Right renal pelvis (tissue), 4 donors: ENCODE measurements around the gene ZNF609. TPM values are rescaled to one million over a fixed set of nuclear protein-coding genes. Genes with fewer than 3 reads are reported as not detected.

Experiments used
- DNase-seq, 4 donors: peaks; one replicate each; pipeline ENCODE4 v3.0.0-alpha.2; 2013; ENCODE audit warnings: low read depth in 4 of 4, low spot score in 3 of 4, missing footprints in 1 of 4
- polyA plus RNA-seq, 4 donors: library from polyadenylated mRNA; unstranded; fragments of 120-200 nt; gene quantifications; one replicate each; pipeline ENCODE4 v1.2.1, GENCODE V29; 2013; ENCODE audit not compliant: insufficient read length in 4 of 4

The ZNF609 gene, protein sequence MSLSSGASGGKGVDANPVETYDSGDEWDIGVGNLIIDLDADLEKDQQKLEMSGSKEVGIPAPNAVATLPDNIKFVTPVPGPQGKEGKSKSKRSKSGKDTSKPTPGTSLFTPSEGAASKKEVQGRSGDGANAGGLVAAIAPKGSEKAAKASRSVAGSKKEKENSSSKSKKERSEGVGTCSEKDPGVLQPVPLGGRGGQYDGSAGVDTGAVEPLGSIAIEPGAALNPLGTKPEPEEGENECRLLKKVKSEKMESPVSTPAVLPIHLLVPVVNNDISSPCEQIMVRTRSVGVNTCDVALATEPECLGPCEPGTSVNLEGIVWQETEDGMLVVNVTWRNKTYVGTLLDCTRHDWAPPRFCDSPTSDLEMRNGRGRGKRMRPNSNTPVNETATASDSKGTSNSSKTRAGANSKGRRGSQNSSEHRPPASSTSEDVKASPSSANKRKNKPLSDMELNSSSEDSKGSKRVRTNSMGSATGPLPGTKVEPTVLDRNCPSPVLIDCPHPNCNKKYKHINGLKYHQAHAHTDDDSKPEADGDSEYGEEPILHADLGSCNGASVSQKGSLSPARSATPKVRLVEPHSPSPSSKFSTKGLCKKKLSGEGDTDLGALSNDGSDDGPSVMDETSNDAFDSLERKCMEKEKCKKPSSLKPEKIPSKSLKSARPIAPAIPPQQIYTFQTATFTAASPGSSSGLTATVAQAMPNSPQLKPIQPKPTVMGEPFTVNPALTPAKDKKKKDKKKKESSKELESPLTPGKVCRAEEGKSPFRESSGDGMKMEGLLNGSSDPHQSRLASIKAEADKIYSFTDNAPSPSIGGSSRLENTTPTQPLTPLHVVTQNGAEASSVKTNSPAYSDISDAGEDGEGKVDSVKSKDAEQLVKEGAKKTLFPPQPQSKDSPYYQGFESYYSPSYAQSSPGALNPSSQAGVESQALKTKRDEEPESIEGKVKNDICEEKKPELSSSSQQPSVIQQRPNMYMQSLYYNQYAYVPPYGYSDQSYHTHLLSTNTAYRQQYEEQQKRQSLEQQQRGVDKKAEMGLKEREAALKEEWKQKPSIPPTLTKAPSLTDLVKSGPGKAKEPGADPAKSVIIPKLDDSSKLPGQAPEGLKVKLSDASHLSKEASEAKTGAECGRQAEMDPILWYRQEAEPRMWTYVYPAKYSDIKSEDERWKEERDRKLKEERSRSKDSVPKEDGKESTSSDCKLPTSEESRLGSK (N-terminal part only)
- polyA plus RNA-seq: 10 to 100 TPM; 34.9 to 37.7 (median 36.3) TPM

DNA sequence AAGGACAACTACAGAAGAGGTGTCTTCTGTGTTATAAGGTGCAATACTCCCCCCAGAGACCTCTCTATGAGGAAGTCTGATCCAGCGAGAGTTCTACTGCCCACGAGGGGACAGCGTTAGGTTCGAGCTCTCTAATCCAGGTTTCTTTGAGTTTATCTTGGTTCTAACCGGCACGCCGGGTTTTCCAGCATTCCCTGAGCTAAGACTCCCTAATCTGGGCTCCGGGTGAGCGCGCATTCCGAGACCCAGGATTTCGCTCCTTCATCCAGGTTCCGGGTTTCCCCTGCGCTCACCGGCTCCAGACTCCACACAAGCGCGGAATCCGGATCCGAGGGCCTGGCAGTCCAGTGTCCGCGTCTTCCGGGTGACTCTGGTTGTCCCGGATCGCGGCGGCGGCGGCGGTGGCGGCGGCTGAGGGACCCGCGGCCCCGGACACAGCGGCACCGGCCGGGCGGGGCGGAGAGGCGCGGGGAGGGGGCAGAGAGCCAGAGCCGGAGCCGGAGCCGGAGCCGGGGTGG lies at the start of gene ZNF609:
Gene ZNF609 (plus strand): TSS at position 373 of the 518 bp plus-strand sequence. CDS start 38,842 bp downstream, outside the sequence.
- DNase-seq: peak; percentile 88 to 95 (median 94)

DNA sequence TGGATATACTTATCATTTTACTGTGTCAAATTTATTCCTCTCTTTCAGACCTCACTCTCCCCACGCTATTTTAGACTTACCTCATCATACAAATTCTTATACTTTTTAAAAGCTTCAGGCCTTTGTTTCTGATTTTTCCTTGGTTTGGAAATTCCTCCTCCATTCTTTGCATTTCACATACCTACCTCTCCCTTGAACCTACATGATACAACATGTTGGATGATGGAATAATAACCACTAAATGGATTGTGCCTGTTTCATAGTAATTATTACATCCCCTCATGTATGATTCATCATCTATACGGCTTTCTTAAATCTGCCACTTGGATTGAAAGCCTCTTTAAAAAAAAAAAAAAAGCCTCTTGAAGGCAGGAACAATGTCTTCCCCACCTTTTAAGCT lies 48.2 kb upstream of the ZNF609 start:
- no peak for DNase-seq

DNA sequence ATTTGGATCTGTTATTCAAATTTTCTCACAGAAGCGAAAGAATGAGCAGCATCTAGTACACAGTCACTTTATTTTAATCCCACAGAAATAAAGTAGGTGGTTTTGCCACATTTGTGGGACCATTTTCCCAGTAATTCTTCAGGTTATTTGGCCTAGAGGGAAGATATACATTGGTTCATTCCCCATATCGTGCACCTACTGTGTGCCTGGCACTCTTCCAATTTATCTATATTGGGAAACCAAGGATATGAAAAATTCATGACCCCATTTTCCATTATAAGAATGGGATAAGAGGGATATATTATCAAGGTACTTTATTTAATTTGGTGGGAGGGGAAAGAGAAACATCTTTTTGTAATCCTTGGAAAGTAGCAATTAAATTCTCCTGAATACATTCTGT lies 37.7 kb upstream of the ZNF609 start:
- no peak for DNase-seq

DNA sequence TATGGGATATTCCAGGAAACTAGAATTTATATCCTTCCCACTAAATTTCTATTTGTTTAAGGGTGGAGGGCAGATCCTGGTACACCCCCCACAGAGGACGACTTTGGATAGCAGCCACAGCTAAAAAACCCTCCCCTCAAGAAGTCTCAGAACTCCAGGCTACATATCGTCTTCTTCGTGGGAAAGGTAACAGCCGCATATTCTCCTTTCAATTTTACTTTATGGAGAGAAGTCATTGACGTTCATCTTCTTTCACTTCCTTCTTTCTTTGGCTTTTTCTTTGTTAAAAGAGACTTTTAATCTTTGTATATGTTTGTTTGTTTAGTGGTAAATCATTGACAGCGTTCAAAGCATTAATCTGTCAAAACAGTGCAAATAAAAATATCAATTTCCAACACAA lies 36.4 kb upstream of the ZNF609 start:
- no peak for DNase-seq

DNA sequence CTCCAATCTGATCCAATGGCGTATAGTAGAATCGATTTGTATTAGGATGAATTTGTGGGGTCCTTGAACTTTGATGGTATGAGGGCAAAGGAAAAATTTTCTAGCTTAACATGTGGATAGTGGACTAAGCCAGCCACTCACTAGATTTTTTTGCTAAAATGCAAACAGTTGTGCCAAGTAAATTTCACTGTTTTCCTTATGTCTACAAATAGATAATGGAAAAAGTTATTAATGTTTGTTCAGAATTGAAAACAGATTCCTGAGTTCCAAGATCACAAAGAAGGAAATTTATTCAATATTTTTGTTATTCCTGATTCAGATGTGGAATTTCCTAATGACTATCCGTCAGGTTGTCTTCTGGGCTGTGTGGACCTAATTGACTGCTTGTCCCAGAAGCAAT lies 35.2 kb upstream of the ZNF609 start:
- DNase-seq: no peak

DNA sequence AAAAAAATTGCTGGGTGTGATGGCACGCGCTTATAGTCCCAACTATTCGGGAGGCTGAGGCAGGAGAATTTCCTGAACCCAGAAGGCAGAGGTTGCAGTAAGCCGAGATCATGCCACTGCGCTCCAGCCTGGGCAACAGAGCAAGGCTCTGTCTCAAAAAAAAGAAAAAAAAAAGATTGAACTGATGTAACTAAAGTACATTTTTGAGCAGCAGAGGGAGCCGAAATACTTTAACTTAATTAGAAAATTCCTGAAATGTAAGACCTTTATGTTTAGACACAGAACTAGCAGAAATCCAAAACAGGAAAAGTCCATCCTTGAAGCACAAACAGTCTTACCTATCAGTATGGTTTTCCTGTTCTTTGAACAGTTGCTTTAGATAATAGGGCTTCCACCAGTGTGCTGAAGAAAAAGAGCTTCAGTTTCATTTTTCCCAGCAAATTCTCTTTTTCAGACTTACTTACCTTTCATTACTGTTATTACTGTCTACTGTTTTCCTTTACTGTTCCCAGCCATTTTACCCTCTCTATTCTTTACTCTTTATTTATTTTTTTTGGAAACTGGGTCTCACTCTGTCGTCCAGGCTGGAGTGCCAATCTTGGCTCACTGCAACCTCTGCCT lies 33.4 kb upstream of the ZNF609 start:
- peak in 3 of 4 donors; percentile 22 to 37 (median 35) for DNase-seq

DNA sequence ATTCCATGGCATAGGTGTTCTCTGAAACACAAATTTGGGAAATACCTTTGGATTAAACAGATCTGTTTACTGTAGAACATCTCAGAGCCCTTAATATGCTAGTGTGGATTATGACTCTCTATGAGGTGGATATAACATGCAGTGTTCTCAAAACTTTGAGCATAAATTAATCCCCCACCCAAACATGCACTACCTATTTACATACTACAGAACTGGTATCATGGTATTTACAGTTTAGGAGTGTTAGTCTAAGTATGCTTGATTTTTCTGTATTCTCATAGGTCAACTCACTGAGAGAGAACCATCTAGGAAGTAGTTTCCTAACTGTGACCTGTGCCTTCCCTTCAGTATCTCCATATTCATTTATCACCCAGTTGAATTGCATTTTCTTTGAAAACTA lies 30.9 kb upstream of the ZNF609 start:
- DNase-seq: no peak

DNA sequence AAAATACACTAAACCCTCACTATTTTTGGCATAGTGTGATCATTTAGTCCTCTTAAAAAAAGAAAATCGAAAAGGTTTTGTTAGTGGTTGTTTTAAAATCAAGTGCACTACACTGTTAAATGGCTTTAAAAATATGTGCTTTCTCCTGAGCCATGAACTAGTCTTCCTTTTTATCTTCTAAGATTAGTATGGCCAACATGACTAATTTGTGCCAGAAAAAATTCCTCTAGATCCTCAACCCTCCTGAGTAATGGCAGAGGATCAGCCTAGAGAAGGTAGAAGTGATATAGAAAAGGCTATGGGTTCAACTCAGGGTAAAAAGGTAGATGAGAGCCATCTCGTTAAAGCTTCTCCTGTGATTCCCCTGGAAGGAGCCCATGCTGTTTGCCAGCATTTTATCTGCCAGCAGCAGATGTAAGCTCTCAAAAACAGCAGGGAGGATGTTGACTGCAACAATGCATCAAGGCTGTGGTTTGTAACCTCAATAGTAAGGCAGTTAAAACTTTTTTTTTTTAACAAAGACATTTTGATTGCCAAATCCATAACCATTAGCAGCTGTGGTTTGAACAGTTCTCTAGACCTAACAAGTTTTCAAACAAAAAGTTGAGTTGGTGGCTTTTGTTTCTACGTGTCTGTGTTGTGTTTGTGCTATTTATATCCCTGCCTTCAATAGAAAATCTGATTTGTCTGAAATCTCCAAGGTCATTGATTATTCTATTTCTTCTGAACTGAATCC lies 30.2 kb upstream of the ZNF609 start:
- peak; percentile 30 to 44 (median 36) for DNase-seq

DNA sequence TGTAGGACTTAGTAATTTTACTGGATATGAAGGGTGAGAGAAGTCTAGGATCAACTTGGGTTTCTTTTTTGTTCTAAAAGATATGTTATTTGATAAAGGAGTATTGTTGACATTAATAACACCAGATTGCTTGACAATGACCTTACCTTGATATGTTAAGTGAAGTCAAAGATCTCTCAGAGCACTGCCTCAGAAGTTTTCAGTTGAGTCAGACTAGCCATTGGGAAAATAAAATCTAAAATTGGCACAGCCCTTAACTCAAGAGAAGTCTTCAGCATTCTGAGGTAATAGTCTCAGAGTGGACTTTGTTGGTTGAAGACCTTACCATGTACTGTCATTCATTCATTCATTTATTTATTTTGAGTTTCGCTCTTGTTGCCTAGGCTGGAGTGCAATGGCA lies 22.4 kb upstream of the ZNF609 start:
- DNase-seq: no peak

DNA sequence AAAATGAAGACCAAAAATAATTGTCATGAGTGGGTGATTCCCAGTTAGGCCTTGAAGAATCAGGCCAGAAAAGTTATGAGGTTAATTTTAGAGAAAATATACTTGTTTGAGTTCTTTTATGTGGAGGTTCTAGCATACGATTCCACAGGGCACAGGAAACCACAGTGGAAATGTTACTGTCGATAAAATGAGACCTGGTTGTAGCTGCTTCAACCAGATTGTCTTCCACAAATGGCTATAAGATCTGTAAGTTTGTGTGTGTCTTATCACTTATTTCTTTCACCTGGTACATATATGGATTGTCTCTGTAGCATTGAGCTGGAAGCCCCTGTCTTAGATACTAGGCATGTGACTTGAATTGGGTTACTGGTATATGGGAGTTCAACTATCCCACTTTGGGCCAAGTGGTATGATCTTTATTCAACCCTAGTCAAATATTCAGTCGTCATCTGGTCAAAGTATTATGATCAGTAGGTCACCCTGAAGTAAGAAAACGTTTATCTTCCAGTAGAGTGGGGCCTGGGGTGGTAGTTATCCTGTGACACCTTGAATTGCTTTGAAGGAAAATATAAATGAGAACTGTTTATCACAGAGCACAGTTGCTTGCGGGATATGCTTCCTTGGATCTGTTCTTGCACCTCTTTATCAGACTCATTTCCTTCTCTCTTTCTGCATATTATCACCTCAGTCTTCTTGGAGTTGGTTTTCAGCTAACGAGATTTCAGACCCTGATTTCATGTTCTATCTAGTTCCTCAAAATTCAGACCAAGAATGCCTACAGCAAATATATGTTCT lies 21.5 kb upstream of the ZNF609 start:
- no peak for DNase-seq

DNA sequence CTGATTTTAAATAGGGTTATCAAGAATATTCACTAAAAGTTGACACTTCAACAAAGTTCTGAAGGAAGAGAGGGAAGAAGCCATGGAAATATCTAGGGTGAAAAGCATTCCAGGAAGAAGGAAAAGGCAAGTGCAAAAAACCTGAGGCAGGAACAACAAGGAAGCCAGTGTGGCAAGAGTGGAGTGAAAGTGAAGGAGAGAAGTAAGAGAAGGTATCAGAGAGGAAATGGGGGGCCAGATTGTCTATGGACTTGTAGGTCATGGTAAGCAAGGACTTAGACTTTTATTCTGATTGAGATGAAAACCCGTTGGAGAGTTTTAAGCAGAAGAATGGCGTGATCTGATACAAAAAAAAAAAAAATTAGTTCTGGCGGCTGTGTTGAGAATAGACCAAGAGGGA lies 18.5 kb upstream of the ZNF609 start:
- no peak for DNase-seq

DNA sequence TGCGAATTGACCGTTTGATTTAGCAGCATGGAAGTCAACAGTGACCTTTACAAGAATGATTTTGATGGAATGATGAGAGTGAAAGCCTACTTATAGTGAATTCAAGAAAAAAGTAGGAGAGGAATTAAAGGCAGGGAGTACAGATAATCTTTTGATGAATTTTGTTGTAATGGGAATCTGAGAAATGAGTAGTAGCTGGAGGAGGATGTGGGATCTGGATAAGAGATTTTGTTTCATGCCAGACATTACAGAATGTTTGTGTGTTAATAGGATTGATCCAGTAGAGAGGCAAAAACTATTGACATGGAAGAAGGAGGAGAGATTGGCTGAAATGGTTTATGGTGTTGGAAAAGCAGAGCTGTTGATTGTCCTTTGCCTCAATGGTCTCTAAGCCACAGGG lies 17.4 kb upstream of the ZNF609 start:
- DNase-seq: no peak

DNA sequence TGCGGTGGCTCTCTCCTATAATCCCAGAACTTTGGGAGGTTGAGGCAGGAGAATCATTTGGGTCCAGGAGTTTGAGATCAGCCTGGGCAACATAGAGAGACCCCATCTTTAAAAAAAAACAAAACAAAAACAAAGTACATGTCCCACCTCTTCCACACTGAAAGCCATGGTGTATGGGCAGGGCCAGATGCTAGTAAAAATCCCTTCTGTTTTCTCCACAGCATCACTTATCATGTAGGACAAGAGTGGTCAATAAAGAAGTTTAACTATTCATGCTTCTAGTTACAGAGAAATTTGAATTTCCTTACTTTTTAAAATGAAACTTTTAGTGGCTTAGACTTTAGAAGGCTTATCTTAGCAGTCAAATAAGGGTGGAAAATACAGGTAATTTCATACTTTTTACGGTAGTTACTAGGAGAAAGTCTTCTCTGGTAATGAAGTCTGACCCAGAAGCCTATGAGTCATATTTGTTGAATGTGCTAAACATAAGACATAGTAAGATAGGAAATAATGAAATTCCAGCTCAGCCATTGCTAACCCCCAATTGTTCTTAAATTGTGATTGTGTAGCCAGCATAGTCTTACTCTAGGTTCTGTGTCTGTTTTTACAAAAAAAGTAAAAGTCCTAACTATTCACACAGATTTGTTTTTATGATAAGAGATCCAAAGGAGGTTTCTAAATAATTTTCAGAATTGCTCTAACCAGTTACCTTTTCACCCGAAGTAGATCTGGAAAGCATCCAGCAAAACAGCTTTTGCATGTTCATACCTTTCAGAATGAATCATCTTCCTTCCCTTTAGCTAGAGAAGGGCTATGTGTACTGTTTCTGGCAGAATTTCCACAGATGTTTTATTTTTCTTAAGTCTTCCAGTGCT lies 16.4 kb upstream of the ZNF609 start:
- no peak for DNase-seq

DNA sequence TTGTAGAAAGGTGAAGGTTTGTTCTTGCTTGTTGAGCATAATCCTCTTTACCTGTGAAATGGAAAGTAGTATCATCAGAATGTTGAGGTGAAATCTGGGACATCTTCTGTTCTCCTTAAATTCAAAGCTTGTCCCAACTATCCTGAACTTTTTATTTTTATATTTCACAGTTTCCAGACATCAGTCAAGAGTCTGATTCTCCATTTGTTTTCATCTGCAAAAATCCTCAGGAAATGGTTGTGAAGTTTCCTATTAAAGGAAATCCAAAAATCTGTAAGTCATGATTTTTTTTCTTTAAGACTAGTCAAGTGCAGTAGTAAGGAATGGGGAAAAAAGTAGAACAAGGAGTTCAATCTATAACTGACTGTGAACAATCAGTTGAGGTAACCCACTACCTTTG lies 15.5 kb upstream of the ZNF609 start:
- no peak for DNase-seq

DNA sequence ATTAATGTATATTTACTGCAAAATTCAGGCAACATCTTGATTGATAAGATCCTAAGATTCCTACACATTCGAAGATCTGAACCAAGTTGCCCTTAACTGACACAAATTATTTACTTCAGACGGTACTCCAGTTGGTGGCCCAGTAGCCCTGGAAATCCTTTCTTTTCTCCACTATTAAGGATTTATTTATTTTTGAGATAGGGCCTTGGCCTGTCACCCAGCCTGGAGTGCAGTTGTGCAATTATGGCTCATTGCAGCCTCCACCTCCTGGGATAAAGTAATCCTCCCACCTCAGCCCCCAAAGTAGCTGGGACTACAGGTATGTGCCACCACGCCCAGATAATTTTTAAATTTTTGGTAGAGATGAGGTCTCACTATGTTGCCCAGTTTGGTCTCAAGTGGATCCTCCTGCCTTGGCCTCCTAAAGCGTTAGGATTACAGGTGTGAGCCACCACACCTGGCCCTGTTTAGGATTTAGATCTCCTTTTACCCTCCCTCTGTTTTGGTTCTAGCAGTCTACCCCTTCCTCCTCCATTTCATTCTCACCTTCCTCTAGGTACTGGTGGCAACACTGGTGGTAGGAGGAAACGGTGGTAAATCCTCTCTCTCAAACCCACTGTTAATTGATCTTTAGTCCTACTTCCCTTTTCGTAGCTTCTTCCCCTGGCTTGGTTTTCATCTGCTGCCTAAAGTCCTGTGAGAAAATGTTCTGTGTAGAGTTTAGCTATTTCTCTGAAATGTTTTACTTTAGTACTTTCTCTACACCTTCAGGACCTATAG lies 12.7 kb upstream of the ZNF609 start:
- DNase-seq: no peak

DNA sequence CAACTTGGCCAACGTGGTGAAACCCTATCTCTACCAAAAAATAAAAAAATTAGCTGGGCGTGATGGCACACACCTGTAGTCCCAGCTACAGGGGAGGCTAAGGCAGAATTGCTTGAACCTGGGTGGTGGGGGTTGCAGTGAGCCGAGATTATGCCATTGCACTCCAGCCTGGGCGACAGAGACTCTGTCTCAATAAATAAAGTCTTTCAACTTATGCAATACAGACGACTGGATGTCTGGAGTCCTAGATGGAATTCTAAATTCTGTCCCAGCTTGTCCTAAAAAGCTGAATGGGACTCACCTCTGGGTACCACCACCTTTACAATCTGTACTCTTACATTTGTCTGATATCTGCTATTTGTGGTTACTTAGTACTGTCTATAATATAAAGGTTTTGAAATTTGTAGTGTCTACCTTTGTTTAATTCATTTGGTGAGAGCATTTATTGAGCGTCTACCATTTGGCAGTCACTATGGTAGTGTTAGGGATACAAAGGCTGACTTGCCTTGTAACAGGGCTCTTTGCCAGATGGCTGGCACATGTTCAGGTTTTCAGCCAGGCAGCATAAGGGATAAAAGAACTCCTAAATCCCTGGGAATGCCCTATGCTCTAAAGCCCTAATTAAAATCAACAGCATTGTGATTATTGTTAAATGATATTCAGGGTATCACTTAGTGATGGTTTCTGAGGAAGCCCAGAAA lies 7.2 kb upstream of the ZNF609 start:
- no peak for DNase-seq

DNA sequence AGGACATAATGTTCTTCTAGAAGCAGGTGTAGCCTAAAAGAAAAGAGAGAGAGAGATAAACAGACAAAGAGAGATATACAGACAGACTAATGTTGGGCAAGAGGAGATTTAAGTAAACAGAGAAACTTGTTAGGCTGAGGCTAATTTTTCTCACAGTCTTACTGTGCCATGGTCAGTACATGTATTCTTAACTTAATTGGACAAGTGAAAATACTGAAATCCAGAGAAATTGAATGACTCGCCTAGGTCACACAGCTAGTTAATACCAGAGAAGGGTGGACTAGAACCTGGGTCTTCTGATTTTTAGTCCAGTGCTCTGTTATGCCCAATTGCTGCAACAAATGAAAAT lies 6.7 kb upstream of the ZNF609 start:
- no peak for DNase-seq
